Measurements from ENCODE around the gene KAZN. TPM values are rescaled to one million over a fixed set of nuclear protein-coding genes. Genes with fewer than 3 reads are reported as not detected.

Gene KAZN
- total and polyA plus RNA-seq, 8 donors, result 1.2 to 50.7 (median 6.8) TPM

- peak overlapping the region in 4 of 5 donors; percentile 29 to 81 (median 70) for H3K27ac ChIP-seq
- H3K9me3 ChIP-seq, result no peaks in the 10 kb centered on the region
- peak; percentile 75 to 87 for DNase-seq
- H3K4me3 ChIP-seq, result peak overlapping the region; percentile 35 to 91 (median 62)
- WGBS, 5 donors, result 2 to 16% (median 4%) methylated on average over 12 to 101 of the region's 101 CpGs
- intact Hi-C loops (cut with DNase I; ENCODE audit: low total_unique reads), result no loop called here
- H3K27me3 ChIP-seq, result peaks cover 0 to 55% (median 7%) of the 10 kb centered on the region in 3 donors
- TF ChIP-seq EP300 (IDR thresholded peaks at IDR 0.05) (no peak), POLR2A (IDR thresholded peaks at IDR 0.05) (no peak), POLR2AphosphoS5 (IDR thresholded peaks at IDR 0.05) (peak in 1 of 3 donors; percentile 9)
- H3K4me1 ChIP-seq, result peaks cover 11 to 23% (median 13%) of the 10 kb centered on the region in 4 donors
- H3K36me3 ChIP-seq, result no peaks in the 10 kb centered on the region
Observed at GRCh38 chr1:14923727-14924452, 325.4 kb downstream of the KAZN start.

GRCh38 chr1:14924455-14925331 lies 326.2 kb downstream of the KAZN start:
- H3K4me3 ChIP-seq, result peak overlapping the region; percentile 57 to 91 (median 72)
- peak; percentile 57 to 81 for DNase-seq
- intact Hi-C loops (cut with DNase I; ENCODE audit: low total_unique reads), result loop anchor here (5.0 kb wide), 1 partner anchor 103 kb away; no protein-coding TSS in a partner anchor
- WGBS, 5 donors, result 1 to 2% (median 2%) methylated on average over 18 to 94 of the region's 94 CpGs
- H3K27me3 ChIP-seq, result peaks cover 0 to 61% (median 7%) of the 10 kb centered on the region in 3 donors
- H3K4me1 ChIP-seq, result peaks cover 14 to 31% (median 18%) of the 10 kb centered on the region in 4 donors
- TF ChIP-seq POLR2A (IDR thresholded peaks at IDR 0.05), result no peak
- TF ChIP-seq EP300 (IDR thresholded peaks at IDR 0.05), result no peak
- no peak for TF ChIP-seq POLR2AphosphoS5 (IDR thresholded peaks at IDR 0.05)
- peak in 1 of 7 experiments; percentile 17 for TF ChIP-seq CTCF (IDR thresholded peaks at IDR 0.05)
- no peaks in the 10 kb centered on the region for H3K9me3 ChIP-seq
- H3K27ac ChIP-seq, result peak overlapping the region; percentile 29 to 81 (median 73)
- H3K36me3 ChIP-seq, result no peaks in the 10 kb centered on the region

GRCh38 chr1:14925336-14926136 lies 327.1 kb downstream of the KAZN start:
- DNase-seq, result no peak
- WGBS, 5 donors, result 35 to 46% (median 39%) methylated on average over 12 of the region's 12 CpGs
- Histone ChIP-seq H3K27me3 (peaks cover 0 to 61% (median 7%) of the 10 kb centered on the region in 3 donors), H3K4me3 (peak overlapping the region; percentile 57 to 91 (median 72)), H3K4me1 (peaks cover 17 to 36% (median 23%) of the 10 kb centered on the region in 4 donors), H3K27ac (peak overlapping the region in 3 of 5 donors; percentile 73 to 81 (median 76)), H3K36me3 (no peaks in the 10 kb centered on the region), H3K9me3 (no peaks in the 10 kb centered on the region)
- TF ChIP-seq POLR2AphosphoS5 (IDR thresholded peaks at IDR 0.05) (no peak), EP300 (IDR thresholded peaks at IDR 0.05) (no peak), POLR2A (IDR thresholded peaks at IDR 0.05) (no peak), CTCF (IDR thresholded peaks at IDR 0.05) (no peak)
- intact Hi-C loops (cut with DNase I; ENCODE audit: low total_unique reads), result loop anchor here (5.0 kb wide), 1 partner anchor 102 kb away; no protein-coding TSS in a partner anchor

GRCh38 chr1:14926229-14926628 lies 327.7 kb downstream of the KAZN start:
- H3K27me3 ChIP-seq, result peaks cover 0 to 58% (median 7%) of the 10 kb centered on the region in 3 donors
- H3K4me1 ChIP-seq, result peaks cover 17 to 36% (median 23%) of the 10 kb centered on the region in 4 donors
- no peaks in the 10 kb centered on the region for H3K36me3 ChIP-seq
- H3K27ac ChIP-seq, result no peak overlapping the region
- H3K4me3 ChIP-seq, result no peak overlapping the region
- TF ChIP-seq EP300 (IDR thresholded peaks at IDR 0.05) (no peak), POLR2A (IDR thresholded peaks at IDR 0.05) (no peak), CTCF (IDR thresholded peaks at IDR 0.05) (no peak), POLR2AphosphoS5 (IDR thresholded peaks at IDR 0.05) (no peak)
- intact Hi-C loops (cut with DNase I; ENCODE audit: low total_unique reads), result loop anchor here (5.0 kb wide), 1 partner anchor 101 kb away; no protein-coding TSS in a partner anchor
- 50 to 69% (median 60%) methylated on average over 3 of the region's 3 CpGs for WGBS, 5 donors
- no peaks in the 10 kb centered on the region for H3K9me3 ChIP-seq
- DNase-seq, result no peak
